Measurements from ENCODE around the gene ADPRS.

ADPRS gene

DNA sequence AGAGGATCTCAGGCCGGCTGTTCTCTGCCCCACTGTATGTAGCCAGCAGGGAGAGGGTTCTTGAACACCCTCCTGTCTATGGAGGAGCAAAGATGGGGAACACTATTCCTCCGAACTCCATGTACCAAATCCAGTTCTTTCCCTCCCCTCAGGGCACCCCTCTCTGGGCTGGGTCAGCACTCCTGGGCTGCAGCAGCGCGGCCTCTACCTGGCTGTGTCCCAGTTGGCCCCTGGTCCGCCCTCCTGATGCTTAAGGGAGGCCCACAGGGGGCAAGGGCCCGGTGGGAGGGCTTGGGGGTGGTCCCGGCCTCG is 471 bp upstream of the ADPRS start:
- DNase-seq = no peak

- no peak for DNase-seq
Observed at GRCh38 chr1:36089393-36090121, 865 bp downstream of the ADPRS start.

GRCh38 chr1:36091141-36091540 is 2.4 kb downstream of the ADPRS start:
- DNase-seq = no peak

DNA sequence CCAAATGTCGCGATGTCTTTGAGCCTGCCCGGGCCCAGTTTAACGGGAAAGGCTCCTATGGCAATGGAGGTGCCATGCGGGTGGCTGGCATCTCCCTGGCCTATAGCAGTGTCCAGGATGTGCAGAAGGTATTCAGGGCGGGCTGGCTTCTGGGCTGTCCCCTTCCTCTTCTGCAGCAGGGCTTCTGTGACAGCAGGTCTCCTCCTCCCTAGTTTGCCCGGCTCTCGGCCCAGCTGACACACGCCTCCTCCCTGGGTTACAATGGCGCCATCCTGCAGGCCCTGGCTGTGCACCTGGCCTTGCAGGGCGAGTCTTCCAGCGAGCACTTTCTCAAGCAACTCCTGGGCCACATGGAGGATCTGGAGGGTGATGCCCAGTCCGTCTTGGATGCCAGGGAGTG is 3.0 kb downstream of the ADPRS start:
- no peak for DNase-seq

DNA sequence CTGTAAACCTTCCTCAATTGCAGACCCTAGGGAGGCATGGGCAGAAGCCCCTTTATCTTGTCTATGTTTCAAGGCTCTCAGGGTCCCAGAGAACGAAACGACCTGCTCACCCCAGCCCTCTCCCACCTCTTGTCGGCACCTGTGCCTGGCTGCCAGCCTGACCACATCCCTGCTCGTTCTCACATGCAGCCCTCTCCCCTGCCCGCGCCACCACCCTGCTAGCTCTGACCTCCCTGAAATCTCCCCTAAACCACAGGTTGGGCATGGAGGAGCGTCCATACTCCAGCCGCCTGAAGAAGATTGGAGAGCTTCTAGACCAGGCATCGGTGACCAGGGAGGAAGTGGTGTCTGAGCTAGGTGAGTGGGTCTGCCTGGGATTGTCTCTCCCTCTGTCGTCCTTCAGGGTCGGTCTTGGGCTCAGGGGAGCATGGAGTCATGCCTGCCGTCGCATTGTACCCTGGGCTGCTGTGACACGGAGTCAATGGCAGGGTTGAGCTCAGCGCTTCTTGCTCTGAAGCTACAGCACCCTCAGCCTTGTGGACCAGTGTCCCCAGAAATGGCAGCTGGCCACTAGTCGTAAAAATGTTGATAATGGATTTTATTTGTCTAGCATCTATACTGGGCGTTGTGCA is 3.6 kb downstream of the ADPRS start:
- no peak for DNase-seq

GRCh38 chr1:36092798-36093185 is 4.1 kb downstream of the ADPRS start:
- DNase-seq = no peak

DNA sequence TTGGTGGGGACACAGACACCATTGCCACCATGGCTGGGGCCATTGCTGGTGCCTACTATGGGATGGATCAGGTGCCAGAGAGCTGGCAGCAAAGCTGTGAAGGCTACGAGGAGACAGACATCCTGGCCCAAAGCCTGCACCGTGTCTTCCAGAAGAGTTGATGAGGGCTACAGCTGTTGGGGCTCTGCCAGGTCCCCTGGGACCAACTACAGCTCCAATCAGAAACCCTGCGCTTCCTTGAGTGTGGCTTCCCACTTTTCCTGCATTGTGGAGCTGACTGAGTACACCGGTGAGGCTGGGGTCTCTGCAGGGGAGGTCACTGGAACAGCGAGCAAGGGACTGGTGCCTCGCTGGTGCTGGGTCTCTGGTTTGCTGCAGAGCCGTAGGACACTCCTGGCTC is 4.5 kb downstream of the ADPRS start:
- no peak for DNase-seq

- DNase-seq = no peak
Observed at GRCh38 chr1:36093929-36094328, 5.2 kb downstream of the ADPRS start.

GRCh38 chr1:36094621-36095061 is 5.9 kb downstream of the ADPRS start:
- DNase-seq = no peak

DNA sequence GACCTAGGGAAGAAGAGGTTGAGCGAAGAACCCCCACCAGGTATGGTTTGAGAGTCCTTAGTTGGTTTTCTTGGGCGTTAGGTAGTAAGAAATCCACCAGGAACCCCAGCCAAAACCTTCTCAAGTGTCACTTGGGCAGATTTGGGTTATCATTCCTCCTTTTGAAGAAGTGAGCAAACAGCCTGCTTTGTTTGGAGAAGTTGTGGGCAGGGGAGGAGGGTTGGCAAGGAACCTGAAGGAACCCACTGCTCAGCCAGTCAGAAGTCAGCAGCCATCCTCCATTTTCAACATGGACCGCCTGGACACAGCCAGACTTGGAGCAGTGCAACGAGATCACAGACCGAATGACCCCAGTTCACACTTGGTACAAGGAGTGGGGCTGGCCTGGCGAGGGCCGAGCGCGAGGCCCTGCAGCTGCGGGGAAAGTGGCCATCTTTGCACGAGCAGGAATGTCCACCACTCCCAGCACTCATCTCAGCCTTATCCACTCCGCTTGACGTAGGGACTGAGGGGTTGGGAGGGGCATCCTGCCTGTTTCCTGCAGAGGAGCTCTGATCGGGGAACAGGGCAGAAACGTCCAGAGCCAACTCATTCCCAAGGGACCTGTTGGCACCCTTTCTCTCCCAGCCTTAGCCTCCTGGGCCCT is 7.2 kb downstream of the ADPRS start:
- DNase-seq = no peak

GRCh38 chr1:36096500-36097432 is 8.1 kb downstream of the ADPRS start:
- no peak for DNase-seq

GRCh38 chr1:36097693-36098585 is 9.2 kb downstream of the ADPRS start:
- no peak for DNase-seq

DNA sequence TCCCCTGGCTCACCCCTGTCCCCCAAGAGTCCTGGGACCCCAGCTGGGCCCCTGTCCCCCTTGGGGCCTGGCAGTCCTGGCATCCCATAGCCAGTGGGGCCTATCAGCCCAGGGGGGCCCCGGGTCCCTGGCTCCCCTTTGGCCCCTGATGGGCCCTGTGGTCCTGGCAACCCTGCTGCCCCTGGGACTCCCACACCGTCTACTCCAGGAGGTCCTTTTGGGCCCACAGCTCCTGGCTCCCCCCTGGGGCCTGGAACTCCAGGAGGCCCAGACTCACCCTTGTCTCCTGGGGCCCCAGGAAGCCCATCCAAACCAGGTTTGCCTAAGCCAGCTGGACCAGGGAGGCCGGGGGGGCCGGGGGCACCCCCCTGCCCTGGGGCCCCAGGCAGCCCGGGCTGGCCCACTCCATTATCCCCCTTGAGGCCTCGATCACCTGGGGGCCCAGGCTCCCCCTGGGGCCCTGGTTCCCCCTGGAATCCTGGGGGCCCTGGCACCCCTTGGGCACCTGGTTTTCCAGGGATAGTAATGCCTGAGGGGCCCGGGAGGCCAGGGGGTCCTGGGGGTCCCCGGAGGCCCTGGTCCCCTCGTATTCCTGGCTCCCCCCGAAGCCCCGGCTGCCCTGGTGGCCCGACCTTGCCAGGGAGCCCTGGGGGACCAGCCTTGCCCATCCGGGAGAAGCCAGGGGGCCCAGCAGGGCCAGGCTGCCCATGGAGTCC is 10.1 kb downstream of the ADPRS start:
- no peak for DNase-seq

DNA sequence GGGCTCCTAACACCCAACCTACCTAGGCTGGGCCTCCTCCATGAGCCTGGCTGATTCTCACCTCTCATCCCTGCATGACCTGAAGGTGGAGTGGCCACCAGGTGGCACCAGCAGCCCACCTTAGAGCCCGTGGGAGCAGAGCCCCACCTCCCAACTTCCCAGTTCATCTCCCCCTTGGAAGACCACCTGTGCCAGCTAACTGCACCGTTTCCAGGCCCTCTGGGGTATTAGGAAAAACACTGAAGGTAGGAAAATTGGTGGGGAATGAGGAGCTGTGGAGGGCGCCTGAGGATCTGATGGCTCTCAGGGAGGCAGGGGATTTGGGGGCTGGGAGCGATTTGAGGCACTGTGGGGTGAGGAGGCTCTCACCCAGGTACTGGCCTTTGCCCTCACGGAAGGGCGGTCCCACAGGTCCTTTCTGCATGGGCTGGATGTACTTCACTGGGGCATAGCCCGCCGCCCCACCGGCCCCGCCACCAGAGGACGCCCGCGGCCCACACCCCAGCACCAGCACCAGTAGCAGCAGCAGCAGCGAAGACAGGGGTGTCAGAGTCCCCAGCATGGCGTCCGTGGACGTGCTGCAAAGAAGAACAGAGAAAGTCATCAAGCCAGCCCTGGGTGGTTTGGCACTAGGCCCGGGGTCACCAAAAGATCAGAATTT is 11.1 kb downstream of the ADPRS start:
- peak; percentile 28 for DNase-seq

DNA sequence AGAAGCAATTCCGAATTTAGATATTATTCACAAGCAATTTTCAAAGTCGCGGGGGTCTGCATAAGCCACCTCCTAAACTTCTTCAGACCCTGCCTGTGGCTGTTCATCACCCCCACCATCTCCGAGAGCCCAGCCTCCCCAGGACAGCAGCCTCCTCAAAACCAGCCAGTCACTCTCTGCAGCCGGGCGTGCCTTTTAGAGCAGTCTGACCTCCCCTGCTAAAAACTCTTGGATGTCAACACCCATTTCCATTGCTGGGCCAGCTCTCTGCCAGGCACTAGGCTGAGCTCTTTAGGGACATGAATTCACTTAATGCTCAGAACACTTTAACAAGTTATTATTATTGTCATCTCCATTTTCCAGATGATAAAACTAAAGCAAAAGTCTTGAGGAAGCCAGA is 11.7 kb downstream of the ADPRS start:
- no peak for DNase-seq

- no peak for DNase-seq
Observed at GRCh38 chr1:36101546-36101945, 12.9 kb downstream of the ADPRS start.

- no peak for DNase-seq
Observed at GRCh38 chr1:36106269-36106668, 17.6 kb downstream of the ADPRS start.

DNA sequence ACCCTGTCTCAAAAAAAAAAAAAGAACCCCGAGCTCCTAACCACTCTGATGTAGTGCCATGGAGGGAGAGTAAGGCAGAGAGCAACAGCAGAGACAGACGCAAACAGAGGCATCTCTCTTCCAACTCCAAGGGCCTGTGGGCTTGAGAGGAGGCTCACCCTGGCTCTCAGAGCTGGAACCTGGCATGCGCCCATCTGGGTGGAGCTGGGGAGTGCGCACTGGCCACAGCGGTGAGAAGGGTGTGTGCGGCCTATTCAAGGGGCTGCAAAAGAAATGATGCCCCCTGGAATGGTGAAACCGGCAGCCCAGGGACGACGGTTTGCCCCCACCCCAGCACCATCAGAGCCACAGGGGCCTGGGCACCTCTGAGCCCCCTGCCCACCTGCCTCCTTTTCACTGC is 18.7 kb downstream of the ADPRS start:
- DNase-seq = no peak

DNA sequence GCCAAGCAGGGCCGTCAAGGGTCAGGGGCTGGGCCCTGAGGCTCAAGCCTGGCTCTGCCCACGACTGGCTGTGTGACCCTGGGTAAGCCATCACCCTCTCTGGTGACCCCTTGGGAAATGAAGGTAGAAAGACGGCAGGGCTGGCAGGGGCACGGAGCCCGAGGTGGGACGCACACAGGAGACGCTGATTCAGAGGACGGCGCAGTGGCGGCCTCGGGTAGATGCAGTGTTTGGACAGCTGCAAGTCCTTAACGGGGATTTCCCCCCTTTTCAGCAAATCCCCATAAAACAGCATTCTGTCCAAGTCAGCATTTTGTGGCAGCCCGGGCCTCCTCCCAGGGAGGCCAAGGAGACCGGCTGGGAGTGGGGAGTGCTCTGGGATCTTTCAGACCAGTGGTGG is 19.6 kb downstream of the ADPRS start:
- DNase-seq = no peak

- DNase-seq = no peak
Observed at GRCh38 chr1:36109041-36109679, 20.5 kb downstream of the ADPRS start.

All from activated gamma-delta T cell (primary cell).